Stimulated activated CD8-positive, alpha-beta memory T cell treated with anti-CD3 and anti-CD28 coated beads, Interleukin-15, amount 100 ng/mL, for 48 hours (primary cell): ENCODE results near the gene LAMA3.
A peak's percentile ranks its signal among the peaks of the same experiment; 100 is the strongest.

Experiments used
- DNase-seq, 2 donors: peaks; one replicate each; pipeline ENCODE4 v3.0.0-alpha.2; 2020; ENCODE audit warnings: low read depth in 2 of 2

LAMA3 gene

DNA sequence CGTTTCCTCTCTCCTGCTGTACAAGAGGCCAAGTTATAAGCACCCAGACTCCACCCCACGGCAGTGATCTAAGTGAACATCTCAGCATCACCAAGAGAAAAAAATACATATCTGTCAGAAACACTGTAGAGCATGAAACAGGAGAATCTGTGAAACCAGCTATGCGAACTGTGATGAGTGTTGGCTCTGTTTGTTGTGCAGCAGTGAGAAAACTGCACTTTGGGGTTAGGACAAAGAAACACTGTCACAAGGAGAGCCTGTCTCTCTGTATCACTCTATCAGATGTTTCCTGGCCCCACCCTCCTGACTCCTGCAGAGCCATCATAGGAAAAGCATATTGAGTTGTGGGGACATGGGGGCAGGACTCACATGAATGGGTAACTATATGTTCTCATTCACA is 87.1 kb downstream of the LAMA3 start:
- no peak for DNase-seq

- no peak for DNase-seq
These were observed 89.6 kb downstream of the LAMA3 start for GRCh38 chr18:23778828-23779227.

DNA sequence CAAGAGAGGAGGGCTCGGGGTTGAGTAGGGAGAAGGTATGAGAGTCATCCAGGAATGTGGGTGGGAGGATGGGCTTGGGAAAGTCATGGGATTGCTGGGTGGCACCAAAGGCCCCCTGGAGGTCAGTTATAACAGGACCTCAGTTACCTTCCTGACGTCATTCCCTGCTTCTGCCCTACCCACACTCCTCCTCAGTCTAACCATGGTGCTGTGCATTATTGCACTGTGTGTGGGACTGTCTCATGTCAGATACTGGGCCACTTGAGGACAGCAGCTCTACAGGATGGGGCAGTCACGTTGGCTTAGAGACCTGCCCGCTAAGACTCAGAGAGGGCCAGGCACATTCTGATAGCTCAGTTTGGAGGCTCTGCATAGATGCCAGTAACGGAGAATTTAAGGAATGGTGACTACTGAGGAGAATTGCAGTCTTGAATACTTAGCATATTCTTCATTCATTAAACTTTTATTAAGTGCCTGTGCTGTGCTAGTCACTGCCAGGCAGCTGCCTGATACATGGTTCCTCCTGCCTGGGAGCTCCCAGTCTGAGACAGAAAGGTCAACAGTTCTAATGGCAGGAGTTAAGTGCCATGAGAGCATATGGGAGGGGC is 90.5 kb downstream of the LAMA3 start:
- no peak for DNase-seq

DNA sequence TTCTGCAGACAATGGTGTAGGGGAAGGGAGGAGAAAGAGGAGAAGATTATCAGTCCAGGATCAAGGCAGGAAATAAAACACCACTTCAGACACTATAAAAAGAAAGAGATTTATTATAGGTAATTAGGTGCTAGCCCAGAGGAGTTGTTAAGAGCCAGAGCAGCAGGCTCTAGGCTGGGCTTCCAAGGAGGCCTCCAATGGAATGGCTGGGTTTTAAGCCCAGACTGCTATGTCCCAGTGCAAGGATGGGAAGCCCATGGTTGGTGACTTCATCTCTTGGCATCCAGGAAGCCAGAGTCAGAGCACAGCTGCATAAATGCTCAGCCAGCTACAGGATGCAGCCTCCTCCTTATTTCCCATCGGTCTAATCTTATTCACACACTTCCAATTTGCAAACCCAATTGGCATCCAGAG is 95.6 kb downstream of the LAMA3 start:
- no peak for DNase-seq

GRCh38 chr18:23793051-23793450 is 103.8 kb downstream of the LAMA3 start:
- no peak for DNase-seq

DNA sequence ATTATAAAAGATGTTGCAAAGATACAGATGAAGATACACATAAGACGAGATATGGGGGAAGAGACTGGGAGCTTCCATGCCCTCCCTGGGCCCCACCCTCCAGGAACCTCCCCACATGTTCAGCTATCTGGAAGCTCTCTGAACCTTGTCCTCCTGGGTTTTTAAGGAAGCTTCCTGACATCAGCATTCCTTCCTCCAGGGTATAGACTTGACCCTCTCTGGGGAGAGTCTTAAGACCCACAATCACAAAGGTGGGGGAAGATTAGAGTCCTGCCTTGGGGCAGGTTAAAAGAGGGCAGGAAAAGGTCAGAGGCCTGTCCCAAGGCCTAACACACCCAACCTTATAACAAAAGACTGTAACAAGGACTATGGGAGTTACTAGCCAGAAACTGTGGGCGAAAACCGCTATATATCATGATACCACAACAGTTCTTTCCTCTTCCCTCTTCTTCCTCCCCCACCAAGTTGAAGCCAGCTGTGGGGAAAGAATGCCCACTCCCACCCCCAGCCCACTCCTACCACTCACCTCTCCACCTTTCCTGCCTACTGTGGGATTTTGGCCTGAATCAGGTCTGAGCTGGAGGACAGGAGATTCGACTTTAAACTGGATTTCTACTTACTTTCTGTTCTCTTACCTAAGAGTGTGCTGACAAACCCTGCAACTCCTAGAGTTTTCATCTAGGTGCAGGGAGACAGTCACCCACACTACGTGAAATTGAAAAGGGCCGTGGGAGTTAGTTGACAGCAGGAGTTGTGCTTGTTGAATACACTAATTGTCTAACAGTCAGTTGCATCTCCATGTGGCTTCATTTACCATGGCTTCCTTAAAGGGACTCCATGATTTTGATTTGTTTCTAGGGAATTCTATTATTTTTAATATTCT is 105.0 kb downstream of the LAMA3 start:
- DNase-seq = no peak

DNA sequence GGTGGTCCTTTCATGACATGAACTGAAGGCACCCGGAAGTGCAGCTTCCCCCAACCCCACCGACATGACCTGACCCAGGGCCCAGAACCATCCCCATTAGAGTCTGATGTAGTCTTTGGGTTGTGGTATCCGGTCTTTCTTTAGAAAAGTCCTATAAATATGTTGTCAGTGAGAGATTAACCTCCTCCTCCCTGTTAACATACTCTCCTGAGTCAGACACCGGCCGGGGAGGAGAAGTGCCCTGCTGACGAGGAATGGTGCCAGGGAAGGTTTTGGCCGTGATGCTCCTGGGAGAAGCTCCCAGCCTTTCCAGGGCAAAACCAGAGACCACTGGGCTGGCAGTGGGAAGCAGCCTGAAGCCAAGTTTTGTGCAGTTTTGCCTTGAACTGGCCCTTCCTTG is 109.0 kb downstream of the LAMA3 start:
- DNase-seq = no peak

- no peak for DNase-seq
These were observed 109.6 kb downstream of the LAMA3 start for GRCh38 chr18:23798824-23799223.

DNA sequence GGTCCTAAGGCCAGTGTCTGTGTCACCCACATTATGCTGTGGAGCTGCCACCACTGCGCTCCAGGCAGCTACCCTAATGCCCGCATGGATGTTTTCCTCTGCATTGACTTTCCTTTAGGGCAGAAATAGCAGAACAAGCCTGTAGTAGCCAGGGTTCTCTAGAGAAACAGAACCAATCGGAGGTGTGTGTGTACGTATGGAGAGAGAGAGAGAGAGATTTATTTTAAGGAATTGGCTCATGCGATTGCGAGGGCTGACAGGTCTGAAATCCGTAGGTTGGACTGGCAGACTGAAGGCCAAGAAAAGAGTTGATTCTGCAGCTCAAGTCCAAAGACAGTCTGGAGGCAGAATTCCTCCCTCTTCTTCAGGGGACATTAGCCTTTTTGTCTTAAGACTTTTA is 110.3 kb downstream of the LAMA3 start:
- no peak for DNase-seq

- no peak for DNase-seq
These were observed 111.6 kb downstream of the LAMA3 start for GRCh38 chr18:23800902-23801301.

DNA sequence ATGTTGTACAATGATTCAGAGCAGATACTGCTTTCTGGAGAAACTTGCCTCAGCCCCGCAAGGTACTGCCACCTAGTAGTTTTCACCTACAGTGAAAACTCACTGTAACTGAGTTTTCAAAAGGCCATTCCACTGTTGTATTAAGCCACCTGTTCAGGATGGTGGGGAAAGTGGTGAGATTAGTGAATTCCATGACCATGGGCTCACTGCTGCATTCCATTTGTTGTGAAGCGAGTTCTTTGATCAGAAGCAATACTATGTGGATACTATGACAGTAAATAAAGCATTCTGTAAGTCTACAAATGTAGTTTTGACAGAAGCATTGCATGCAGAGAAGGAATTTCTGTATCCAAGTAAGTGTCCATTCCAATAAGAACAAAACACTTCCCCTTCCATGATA is 113.6 kb downstream of the LAMA3 start:
- no peak for DNase-seq

GRCh38 chr18:23803755-23804154 is 114.5 kb downstream of the LAMA3 start:
- no peak for DNase-seq

DNA sequence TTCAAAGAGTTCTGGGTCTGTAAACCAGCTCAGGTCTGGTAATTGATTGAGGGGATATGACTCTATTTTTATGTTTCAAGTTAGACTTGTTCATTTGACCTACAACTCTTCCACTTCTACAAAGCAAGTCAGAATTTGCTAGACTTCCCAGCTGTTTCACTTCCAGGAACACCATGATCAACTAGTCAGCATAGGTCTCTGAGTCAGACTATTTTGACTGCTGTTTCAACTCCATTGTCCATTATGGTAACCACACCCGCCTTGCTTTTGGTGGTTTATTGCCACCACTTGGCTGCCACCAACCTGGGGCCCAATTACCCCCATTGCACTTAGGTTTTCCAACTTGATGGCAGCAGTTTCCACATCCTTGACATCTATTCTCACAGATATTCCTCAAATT is 116.6 kb downstream of the LAMA3 start:
- no peak for DNase-seq

- DNase-seq = no peak
These were observed 120.2 kb downstream of the LAMA3 start for GRCh38 chr18:23809415-23809814.

GRCh38 chr18:23810396-23810795 is 121.1 kb downstream of the LAMA3 start:
- peak in 1 of 2 donors; percentile 9 for DNase-seq

DNA sequence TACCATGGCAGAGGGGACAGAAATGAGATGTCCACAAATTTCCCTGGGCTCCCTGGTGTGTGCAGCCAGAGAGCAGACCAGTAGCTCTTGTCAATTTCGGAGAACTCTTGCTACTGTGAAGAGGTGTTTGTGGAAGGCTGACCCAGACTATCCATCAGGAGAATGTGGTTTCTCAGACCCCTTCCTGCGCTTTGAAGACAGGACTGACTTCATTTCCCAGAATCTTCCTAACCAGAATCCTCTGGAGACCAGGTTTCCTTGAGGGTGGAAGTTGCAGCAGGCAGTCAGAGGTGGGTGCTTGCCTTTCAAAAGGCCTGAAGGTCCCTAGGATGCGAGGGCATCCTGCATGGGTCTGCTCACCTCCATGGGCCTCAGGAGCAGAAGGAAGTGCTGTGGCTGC is 121.9 kb downstream of the LAMA3 start:
- DNase-seq = no peak

- DNase-seq = no peak
These were observed 123.5 kb downstream of the LAMA3 start for GRCh38 chr18:23812546-23813440.

GRCh38 chr18:23814991-23815614 is 125.8 kb downstream of the LAMA3 start:
- no peak for DNase-seq

- no peak for DNase-seq
These were observed 126.8 kb downstream of the LAMA3 start for GRCh38 chr18:23816021-23816420.

DNA sequence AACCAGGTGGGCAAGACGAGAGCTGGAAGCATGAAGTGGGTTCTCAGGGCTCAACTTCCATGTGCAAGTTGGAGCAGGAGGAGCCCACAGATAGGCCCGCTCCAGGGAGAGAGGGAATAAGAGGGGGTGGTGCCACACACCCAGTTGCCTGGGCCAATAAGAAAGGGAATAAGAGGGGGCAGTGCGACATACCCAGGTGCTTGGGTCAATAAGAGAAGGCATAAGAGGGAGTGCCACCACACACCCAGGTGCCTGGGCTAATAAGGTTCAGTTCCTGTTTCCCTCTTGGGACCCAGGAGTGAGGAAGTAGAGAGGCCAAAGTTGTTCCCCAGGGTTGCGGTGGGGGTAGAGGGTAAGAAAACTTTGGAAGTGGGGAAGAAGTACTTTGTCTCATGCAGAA is 127.5 kb downstream of the LAMA3 start:
- no peak for DNase-seq

DNA sequence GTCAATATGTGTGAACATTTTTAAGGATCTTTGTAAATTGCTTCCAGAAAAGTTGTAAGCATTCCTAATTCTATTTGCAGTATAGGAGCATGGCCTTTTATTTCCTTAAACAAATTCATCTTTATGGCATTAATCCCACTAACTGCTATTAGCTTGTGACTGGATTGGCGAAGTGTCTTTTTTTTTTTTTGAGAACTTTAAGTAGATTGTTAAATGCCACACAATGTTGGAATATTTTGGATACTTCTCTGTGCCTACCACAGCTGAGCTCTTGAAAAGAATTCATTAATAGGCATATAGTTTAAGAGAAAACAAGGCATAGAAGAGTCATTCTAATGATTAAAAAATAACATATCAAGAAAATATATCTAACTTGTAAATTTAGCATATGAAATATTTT is 129.7 kb downstream of the LAMA3 start:
- no peak for DNase-seq
